GM19324 (cell line): ENCODE data around the gene ZNF100.
"Not testable (repeated sequence)": the region's sequence is repeated elsewhere in the genome, so short reads cannot be mapped to it uniquely, and the experiment has no call there.

ENCODE experiments used
- ATAC-seq: cut with Tn5 transposase; IDR thresholded peaks from one replicate; pipeline ENCODE4 v1.9.1; 2021; ENCODE audit warnings: mild to moderate bottlenecking, moderate library complexity; ENCODE audit not compliant: unreplicated experiment, low FRiP score

The ZNF100 gene

GRCh38 chr19:21705393-21705792 is 62.0 kb downstream of the ZNF100 start:
- no peak for ATAC-seq

- no peak for ATAC-seq
Measured at GRCh38 chr19:21704320-21704719, 63.1 kb downstream of the ZNF100 start.

DNA sequence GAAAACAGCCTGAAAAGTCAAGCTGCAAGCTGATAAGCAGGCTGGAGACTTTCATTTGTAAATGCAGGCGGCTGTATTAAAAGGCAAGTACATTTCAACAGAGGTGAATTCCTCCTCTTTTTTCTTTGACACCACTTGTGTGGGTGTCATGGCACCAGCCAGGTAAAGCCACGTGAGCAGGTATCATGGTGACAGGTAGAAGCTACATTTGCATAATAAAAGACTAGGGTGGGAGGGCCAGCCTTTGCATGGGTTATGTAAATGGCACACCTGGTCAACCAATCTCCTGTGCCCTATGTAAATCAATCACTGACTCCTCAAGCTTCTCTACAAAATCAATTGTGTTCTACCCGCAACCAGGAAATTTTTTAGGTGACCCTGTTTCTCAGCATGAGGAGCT is 68.2 kb downstream of the ZNF100 start:
- ATAC-seq = no peak

DNA sequence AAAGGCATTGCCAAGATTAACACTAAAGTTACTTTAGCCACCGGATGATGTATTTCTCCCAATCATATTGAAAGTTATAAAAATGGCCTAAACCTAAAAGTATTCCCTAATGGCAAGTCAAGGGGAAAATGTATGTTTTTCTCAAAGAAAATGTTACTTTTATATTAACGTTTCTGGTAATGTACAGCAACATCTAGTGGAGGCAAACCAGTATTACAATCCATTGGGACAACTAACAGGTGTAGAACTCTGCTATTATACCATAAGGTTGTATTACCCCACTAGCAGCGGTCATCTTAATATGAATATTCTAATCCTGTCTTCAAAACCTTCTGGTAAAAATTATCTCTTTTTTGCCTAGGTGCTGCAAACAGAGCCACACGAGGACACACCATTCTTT is 69.2 kb downstream of the ZNF100 start:
- ATAC-seq = no peak

GRCh38 chr19:21697698-21698097 is 69.7 kb downstream of the ZNF100 start:
- no peak for ATAC-seq

DNA sequence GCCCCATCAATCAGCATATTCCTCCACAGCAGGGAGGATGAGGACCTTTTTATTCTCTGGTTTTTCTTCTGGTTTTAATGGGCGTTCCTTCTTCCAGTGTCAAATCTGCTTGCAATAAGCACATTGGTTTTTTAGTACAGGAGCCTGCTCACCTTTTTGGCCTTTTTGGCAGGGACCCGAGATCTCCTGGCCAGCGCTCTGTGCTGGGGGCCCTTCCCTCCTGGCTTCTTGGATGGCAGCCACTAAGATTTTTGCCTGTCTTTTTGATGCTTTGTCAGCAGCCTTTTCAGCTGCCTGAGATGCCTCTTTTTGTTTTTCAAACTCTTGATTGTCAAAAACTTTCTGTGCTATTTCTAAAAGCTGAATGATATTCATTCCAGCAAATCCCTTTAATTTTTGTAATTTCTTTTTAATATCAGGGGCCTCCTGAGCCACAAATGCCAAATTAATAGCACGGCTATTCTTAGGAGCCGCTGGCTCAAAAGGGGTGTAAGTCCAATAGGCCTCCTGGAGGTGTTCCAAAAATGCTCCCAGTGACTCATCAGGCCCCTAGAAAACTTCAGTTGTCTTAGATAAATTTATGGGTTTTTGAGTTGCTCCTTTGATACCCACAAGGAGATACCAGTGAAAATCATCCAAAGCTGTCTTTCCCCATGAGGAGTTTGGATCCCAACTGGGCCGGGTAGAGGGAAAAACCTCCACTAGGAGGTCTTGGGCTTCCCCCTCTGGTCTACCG is 73.0 kb downstream of the ZNF100 start:
- no peak for ATAC-seq

DNA sequence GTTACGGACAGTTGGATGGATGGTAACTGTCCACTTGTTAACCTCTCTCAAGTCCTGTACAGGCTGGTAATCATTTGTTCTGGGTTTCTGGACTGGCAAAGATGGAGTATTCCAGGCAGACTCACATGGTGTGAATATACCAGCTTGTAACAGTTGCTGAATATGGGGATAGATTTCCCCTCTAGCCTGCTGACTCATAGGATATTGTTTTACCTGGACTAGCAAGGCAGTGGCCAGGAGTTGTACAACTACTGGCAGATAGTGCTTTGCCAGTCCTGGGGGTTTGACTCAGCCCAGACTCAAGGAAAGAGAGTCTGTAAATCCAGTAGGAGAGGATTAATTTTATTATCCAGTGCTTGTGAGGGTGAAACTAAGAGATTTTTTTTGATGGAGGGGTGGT is 74.0 kb downstream of the ZNF100 start:
- no peak for ATAC-seq

DNA sequence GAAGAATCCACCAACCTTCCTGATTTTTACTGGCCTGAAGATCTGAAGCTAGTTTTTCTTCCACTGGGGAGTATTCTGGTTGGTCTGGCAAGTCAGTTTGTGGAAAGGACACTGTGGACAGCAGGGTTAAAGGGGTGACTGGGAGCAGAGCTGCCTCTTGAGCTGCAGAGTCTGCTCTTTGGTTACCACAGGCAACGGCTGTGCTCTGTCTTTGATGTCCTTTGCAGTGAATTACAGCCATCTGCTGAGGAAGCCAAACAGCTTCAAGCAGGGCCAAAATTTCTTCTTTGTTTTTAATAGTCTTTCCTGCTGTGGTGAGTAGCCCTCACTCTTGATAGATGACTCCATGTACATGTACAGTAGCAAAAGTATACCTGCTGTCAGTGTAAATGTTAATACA is 75.7 kb downstream of the ZNF100 start:
- no peak for ATAC-seq

GRCh38 chr19:21688464-21688863 is 78.9 kb downstream of the ZNF100 start:
- no peak for ATAC-seq

DNA sequence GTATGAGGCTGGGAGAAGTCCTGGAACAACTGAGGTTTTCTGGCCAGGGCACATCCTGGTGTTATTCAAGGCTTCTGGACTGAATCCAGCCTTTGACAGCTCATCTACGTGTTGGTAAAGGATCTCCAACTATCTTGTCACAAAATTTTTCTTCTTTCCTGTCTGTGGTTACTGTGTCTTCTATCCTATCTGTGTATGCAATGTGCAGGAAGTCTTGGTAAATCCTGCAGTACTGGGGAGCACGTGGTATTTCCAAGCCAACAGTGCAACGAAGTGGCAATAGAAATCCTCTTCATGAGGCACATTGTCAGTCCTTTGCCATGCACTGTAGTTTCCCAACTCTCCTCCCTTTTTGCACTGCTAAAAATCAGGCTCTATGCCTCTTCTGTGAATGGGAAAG is 86.7 kb downstream of the ZNF100 start:
- ATAC-seq = no peak

GRCh38 chr19:21680026-21680425 is 87.4 kb downstream of the ZNF100 start:
- ATAC-seq = no peak

- ATAC-seq = no peak
Measured at GRCh38 chr19:21677696-21678418, 89.5 kb downstream of the ZNF100 start.

- ATAC-seq = no peak
Measured at GRCh38 chr19:21674454-21674853, 92.9 kb downstream of the ZNF100 start.

DNA sequence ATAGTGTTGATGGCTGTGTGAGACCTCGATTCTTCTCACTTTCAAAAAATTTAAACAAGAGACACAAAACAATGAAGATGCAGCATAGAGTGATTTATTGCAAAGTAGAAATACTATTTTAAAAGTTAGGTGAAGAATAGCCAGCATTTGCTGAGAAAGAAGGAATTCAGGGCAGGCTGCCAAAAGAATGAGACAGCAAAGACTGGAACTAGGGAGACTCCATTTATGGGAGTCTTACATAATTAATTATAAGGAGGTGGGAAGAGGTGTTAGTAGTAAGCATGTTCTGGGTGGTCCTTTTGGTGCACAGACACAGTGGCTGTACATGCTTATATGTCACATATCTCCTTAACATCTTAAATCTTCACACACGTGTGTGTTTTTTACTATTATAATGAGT is 93.9 kb downstream of the ZNF100 start:
- ATAC-seq = not testable (repeated sequence)
